HG03060 (cell line): ENCODE measurements around the gene EEF2.

Source experiments
- ATAC-seq: cut with Tn5 transposase; IDR thresholded peaks from one replicate; pipeline ENCODE4 v1.9.1; 2021; ENCODE audit warnings: low read depth, moderate number of reproducible peaks; ENCODE audit not compliant: unreplicated experiment

The EEF2 gene

DNA sequence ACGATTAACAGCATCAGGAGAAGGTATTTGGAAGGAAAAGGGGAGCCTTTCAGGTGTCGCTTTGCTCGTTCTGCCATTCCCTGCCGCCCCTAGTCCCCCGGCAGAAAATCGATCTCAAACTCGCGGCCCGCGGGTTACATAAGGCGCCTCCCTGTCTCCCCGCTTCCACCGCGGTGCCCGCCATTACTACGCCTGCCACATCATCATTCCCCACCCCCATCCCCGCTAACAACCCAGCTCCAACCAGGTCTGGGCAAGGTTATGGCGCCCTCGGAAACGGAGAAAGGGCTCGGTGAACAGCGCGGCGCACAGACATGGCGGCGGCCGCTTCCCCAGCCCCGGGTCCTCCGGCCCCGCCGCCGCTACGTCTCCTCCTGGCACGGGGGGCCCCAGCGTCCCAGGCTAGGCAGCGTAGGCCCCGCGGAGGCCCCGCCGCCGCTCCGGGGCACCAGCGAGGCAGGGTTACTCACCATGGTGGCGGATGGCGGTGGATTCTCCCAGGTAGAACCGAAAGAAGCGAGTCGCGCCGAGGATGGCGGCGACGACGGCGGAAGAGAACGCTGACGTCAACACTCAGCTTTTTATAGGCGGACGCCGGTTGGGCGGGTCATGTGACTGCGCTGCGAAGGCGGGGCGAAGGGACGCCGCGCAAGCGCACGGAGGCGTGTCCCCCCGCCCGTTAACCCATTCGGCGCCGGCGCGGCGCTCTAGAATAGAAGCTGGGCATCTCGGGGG lies at the start of gene EEF2:
Gene EEF2 (minus strand): TSS at position 556 of the 735 bp plus-strand sequence. CDS start 83 bp downstream, at position 473.
- ATAC-seq = no peak

DNA sequence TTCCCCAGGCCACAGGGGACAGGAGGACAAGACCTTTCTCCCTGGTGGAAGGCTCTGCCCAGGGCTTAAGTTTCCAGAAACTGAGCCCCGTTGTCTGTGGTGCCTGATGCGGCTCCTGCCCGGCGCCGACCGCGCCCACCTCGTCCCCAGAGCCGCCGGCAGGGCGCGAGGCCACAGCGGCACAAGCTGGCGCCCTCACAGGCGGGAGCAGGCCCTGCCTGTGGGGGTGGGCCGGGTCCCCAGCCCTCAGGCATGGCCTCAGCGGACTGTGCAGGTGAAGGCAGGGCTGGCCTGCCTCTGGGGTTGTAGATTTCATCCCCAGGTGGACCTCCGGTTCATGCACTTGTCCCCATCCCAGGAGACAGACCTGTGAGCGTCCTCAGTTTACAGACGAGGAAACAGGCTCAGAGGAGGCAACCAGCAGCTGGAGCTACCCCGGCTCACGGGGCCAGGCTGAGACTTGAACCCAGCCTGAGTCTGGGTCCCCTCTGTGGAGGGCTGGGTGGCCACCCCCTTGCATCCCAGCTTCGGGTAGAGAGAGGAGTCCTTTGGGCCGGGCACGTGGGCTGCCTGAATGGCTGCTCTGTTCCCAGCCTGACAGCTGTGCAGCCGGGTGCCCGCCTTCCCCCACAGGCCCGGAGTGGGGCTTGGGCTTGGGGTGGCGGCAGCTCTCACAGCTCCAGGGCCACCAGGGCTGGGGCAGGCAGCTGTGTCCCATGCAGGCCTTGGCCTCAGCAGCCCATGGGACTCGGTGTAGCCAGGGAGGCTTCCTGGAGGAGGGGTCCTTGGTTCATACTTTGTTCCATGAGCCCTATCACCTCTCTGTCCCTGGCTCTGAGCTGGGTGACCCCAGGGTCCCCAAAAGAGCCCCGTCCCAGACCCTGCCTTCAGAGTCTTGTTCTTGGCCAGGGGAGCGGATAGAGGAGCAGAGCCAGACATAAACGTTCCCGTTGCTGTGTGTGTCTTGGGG lies 49.1 kb upstream of the EEF2 start:
- no peak for ATAC-seq

DNA sequence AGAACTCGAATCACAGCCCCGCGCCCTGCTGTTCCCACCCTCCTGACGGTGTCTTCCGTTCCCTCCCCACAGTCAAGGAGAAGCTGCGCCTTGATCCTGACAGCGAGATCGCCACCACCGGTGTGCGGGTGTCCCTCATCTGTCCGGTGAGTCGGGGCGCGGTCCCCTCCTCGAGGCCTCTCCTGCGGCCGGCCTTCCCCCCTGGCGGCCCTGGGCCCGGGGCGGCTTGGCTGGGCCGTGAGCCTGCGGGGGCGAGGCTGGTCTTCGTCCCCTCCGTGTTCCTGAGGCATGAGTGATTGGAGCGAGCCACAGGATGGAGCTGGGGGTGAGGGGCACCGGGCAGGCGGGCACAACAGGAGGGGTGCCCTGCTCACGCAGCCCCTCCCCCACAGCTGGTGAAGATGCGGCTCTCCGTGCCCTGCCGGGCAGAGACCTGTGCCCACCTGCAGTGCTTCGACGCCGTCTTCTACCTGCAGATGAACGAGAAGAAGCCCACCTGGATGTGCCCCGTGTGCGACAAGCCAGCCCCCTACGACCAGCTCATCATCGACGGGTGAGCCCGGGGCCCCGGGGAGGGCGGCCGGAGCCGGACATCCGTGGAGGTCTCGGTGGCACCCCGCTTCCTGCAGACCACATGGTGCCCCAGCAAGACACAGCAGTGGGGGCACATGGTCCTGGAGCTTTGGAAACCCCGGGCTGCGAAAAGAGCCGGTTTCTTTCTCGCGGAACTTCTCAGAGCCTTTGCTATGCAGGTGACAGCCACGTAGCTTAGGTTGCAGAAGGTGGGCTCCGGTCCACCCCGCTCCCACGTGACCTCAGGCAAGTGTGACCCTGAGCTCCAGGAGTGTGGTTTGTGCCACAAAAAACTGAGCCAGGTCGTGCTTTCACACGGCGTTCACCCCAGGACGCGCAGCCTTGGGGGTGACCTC lies 48.0 kb upstream of the EEF2 start:
- no peak for ATAC-seq

DNA sequence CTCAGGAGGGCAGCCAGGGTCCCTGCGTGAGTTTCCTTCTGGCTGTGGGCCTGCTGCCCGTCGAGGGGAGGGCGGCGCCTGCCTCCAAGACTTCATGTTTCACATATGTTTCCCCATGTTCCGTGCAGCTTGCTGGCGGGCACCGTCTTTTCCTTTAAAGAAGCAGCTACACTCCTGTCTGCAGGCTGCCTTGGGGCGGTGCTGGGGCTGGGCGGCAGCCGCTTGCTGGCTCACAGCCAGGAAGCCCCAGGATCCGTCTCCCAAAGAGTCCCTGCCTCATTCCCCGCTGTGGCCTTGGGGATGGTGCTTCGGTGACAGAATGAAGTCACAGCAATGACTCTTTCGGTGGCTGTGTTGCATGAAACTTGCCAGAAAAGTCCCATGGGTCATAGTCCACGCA lies 47.2 kb upstream of the EEF2 start:
- no peak for ATAC-seq

DNA sequence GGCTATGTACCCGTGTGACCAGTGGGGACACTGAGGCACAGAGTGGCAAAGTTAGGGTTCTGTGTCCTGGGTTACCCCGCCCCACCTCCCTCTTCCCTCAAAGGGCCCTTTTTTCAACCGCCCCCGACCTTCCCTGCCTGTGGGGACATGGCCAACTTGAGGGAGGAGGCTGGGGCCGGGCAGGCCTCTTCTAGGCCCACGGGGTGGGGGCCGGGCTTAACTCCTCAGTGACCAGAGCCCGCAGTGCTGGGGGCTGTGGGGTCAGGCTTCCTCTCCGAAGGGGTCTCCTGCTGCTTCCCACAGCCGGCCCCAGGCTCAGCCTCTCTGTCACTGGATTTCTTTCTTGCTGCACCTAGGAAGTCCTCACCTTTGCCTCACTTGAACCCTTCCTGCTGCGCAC lies 46.2 kb upstream of the EEF2 start:
- no peak for ATAC-seq

DNA sequence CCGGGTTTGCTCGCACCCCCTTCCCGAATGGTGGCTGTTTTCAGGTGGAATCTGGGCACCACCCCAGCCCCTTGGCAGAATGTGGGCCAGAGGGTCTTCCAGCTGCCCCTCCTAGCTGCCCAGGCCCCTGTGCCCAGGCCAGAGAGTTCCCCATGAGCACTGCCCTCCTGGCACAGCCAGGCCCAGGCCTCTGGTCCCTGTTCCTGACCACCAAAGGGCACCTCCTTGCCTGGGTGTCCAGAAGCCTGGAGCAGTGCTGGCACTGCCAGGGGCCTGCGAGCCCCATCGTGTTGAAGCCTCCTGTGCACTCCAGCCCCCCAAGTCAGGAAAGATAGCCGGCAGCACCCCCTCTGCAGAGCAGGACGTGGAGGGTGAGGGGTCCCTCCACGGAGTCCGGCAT lies 45.7 kb upstream of the EEF2 start:
- no peak for ATAC-seq

DNA sequence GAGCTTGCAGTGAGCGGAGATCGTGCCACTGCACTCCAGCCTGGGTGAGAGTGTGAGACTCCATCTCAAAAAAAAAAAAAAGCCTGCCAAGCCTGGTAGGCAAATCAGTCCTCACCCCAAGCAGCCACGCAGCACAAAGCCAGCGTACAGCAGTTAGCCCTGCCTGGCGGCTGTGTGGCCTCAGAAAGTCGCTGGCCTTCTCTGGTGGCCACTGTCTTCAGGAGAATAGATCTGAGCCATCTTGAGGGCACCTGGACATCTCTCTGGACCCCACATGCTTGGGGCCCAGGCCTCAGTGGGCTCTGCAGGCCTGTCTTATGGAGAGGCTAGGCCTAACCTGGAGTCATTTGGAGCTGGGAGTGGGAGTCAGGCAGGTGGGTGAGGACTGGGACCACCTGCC lies 45.3 kb upstream of the EEF2 start:
- no peak for ATAC-seq

DNA sequence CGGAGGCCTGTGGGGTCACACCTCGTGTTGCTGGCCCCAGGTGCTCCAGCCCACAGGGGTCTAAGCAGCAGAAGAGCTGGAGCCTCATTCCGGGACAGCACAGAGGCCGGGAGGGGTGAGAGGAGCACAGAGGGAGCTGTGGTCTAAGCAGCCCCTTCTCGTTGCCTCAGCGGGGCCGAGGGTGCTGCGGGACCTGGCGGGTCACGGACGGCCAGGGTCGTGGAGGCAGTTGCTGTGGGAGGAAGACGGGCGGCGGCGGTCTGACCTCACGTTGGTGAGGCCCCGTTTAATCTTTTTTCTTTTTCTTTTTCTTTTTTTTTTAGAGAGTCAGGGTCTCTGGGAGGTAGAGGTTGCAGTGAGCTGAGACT lies 44.0 kb upstream of the EEF2 start:
- no peak for ATAC-seq

DNA sequence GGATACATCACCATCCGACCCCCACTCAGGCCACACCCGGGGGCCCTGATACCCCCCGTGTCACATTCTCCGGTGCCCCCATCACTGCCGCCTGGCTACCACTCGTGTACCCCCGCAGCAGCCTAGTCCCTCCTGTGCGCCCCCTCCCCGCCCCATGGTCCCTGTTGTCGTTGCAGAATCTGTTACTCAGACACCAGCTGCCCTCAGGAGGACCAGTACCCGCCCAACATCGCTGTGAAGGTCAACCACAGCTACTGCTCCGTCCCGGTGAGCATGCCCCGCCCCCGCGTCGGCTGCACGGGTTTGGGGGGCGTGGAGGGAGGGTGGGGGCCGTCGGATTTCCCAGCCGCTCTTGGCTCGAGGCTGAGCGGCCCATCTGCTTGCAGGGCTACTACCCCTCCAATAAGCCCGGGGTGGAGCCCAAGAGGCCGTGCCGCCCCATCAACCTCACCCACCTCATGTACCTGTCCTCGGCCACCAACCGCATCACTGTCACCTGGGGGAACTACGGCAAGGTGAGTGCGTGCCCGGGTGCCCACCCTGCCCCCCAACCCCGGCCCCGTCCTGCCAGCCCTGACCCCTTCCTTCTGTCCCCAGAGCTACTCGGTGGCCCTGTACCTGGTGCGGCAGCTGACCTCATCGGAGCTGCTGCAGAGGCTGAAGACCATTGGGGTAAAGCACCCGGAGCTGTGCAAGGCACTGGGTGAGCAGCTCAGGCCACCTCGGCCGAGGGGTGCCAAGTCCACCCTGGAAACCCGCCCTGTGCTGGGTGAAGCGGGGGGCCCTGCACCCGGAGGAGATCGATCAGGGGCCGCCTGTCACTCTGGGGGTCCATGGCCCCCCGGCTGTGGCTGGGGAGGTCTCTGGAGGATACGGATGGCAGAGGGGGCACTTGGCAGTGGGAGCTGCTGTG lies 43.3 kb upstream of the EEF2 start:
- no peak for ATAC-seq

DNA sequence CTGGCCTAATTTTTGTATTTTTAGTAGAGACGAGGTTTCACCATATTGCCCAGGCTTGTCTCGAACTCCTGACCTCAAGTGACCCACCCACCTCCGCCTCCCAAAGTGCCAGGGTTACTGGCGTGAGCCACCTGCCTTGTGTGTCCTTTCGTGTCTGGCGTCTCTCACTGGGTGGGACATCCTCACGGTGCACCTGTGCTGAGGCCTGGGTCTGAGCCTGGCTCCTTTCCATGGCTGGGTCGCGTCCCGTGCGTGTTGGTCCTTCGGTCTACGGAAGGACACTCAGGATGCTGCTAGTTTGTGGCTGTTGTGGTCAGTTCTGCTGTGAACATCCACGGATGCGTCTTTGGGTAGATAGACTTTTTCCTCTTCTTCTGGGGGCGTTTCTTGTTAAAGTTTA lies 41.9 kb upstream of the EEF2 start:
- no peak for ATAC-seq

DNA sequence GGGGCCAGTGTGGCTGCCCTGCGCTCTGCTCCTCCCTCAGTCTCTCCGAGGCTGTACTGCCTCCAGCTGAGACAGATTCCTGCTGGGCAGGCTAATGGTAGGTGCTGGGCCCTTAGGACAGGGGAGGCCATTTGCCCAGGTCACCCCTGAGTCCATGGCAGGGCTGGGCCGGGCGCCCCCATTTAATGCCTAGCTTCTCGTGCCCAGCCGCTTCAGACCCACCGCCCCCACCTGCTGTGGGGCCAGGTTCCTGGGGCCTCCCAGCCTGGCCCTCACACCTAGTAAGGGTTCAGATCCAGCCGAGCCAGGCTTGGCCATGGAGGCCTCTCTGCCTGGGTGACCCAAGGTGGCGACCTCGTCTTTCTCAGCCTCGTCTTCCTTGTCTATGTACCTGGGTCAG lies 40.1 kb upstream of the EEF2 start:
- no peak for ATAC-seq

DNA sequence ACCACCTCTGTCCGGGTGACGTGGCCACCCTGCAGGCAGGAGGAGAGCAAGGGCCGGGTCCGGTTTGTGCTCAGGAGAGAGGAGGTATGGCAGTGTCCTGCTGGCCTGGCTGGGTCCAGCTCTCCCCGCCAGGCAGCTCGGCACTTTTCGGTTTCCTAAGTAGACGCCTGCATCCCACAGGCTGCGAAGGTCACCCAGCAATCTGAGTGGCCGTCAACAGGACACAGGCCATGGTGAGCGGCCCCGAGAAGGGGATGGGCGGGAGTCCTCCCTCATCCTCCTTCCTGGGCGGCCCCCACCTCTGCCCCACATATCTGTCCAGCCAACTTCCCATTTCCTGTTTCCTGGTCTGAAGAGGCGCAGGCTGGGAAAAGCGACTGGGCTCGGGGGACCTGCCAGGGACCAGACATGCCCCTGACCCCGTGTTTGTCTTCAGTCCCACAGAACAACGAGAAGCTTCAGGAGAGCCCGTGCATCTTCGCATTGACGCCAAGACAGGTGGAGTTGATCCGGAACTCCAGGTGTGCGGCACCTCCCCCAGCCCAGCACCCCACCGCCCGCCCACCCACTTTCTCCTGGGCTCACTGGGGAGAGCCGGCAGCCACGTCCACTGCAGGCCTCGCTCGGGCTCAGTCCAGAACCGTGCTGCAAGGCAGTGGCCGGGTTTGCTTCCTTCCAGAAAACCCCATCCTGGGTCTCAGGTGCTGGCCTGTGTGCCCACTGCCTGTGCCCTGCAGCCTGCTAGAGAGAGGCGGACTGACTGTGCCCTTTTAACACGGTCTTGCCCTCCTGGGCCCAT lies 38.5 kb upstream of the EEF2 start:
- no peak for ATAC-seq

DNA sequence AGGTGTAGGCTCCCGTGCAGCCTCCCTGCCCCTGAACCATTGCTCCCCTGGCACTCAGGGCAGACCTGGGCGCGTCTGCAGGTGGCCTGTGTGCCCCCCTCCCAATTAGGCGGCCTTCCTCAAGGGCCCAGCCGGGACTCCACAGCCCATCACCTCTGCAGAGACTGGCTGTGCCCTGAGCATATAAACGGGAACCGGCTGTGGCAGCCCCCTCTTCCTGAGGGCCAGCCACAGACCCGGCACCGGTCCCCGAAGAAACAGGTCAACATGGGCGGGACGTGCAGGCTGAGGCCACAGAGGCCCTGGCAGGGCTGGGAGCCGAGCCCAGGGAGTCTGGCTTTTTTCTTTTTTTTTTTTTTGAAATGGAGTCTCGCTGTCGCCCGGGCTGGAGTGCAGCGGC lies 34.3 kb upstream of the EEF2 start:
- ATAC-seq = no peak

DNA sequence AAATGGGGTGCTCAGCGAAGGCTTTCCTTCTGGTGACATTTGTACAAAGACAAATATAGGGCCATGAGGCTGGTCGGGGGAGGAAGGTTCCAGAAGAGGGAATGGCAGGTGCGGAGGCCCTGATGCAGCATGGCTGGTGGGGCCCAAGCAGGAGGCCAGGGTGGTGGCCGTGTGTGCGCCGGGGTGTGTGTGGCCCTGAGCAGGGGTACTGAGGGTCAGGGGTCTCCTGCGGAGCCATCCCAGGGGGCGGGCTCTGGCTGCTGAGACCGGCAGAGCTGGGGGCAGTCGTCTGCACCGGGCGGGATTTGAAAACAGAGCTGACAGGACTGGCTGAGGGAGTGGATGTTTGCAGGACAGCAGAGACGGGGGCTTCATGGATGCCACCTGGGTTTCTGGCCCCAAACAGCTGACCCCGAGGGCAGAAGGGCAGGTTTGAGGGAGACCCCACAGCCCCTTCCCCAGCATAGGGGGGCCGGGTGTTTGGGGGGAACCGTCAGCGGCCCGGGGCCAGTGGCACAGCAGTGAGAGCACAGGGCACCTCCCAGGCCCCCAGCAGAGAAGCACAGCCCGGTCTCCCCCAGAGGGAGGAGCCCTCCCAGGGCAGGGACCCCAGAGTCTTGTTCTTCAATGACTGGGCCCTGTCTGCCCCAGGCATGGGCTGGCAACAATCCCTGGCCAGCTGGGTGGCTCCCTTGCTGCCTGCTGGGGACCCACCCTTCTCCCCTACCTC lies 33.7 kb upstream of the EEF2 start:
- no peak for ATAC-seq

DNA sequence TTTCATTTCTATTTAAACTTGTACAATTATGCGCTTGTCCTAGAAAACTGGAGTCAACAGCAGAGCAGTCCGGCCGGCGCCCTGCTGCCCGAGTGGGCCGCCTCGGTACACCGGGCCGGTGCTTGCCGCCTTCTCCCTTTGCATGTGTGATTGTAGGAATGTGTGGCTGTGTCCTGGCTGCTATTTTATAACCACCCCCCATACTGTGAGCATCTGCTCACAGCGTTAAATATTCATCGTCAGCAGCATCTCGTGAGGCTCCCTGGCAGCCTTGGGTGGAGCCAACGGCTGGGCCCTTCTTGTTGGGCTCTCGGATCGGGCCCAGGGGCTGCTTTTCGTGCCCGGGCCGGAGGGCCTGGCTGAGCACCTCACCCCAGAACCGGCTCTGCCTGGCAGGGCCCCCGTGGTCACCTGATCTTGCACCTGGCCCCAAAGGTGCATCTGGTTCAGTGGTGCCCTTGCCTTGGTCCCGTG lies 32.9 kb upstream of the EEF2 start:
- ATAC-seq = no peak

DNA sequence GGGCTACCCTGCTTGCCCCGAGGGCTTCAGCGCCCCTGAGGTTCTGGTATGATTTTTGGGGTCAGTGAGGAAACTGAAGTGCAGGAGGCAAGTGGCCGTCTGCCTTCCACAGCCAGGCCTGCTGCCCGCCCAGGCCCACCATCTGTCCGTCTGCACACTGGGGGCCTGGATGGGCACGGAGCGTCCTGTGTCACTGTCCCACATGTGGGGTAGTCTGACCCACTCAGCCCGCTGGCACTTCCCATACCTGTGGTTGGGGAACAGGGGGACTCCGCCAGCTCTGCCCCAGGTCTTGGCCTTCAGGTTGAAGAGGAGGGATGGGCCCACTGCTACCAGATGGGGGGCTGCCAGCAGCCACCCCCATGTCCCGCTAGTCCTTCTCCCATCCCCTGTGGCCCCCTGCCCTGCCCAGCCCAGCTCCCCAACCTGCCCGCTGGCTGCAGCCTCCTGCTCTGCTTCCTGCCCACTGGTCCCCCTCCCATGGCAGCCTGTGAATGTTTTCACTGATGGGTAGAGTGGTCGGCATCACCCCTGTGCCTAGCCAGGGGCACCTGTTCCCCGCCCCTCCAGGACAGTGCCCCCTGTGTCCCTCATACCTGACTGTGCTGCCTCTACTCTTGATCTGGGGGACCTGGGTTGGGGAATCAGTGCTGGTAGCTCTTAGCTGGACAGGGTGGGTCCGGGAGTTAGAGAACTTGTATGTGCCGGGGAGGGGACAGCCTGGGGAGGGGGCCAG lies 31.8 kb upstream of the EEF2 start:
- ATAC-seq = no peak

DNA sequence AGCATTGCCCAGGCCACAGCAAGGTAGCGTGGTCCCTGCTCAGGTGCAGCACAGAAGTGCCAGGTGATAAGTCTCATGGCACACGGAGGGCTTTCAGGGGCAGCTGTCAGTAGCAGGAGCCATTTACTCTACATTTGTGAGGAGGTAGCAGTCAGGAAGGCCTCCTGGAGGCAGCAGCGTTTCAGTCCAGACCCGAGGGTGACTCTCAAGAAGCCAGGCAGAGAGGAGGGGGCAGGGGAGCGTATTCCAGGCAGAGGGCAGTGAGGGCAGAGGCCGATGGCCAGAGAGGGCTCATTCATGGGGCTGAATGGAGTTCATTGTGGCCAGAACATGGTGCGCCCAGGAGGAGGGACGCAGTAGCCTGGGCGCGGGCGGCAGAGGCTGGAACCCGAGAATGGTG lies 31.2 kb upstream of the EEF2 start:
- ATAC-seq = no peak
